Activated naive CD4-positive, alpha-beta T cell treated with anti-CD3 and anti-CD28 coated beads, Interleukin-2, amount 50 U/mL, for 24 hours (primary cell): ENCODE results near the gene NFASC.

Experiments
- H3K27ac Mint-ChIP-seq: one replicate; pipeline ENCODE4 v1.8.0; 2021; ENCODE audit warnings: mild to moderate bottlenecking, mixed read lengths
- H3K27me3 Mint-ChIP-seq: one replicate; pipeline ENCODE4 v1.8.0; 2021; ENCODE audit warnings: mixed read lengths
- H3K36me3 Mint-ChIP-seq: one replicate; pipeline ENCODE4 v1.8.0; 2021; ENCODE audit warnings: mixed read lengths
- H3K4me1 Mint-ChIP-seq: one replicate; pipeline ENCODE4 v1.8.0; 2021; ENCODE audit warnings: mixed read lengths
- H3K4me3 Mint-ChIP-seq: one replicate; pipeline ENCODE4 v1.8.0; 2021; ENCODE audit warnings: mild to moderate bottlenecking, mixed read lengths
- H3K9me3 Mint-ChIP-seq: one replicate; pipeline ENCODE4 v1.8.0; 2021; ENCODE audit warnings: mixed read lengths

The NFASC gene

GRCh38 chr1:204870160-204870912 lies at the start of gene NFASC:
Gene NFASC (plus strand): TSS chr1:204870862. CDS start chr1:204944316, 73,454 bp downstream.
- no peaks in the 10 kb centered on the region for H3K36me3 Mint-ChIP-seq
- H3K9me3 Mint-ChIP-seq, result no peaks in the 10 kb centered on the region
- no peaks in the 10 kb centered on the region for H3K4me1 Mint-ChIP-seq
- no peak within 1 kb of the TSS for H3K27ac Mint-ChIP-seq
- no peaks in the 10 kb centered on the region for H3K27me3 Mint-ChIP-seq
- H3K4me3 Mint-ChIP-seq, result no peak within 1 kb of the TSS

GRCh38 chr1:204821476-204821875 lies 49.2 kb upstream of the NFASC start:
- Mint-ChIP-seq H3K4me1 (no peaks in the 10 kb centered on the region), H3K36me3 (no peaks in the 10 kb centered on the region), H3K9me3 (no peaks in the 10 kb centered on the region), H3K4me3 (no peak overlapping the region), H3K27ac (no peak overlapping the region), H3K27me3 (peaks cover 4% of the 10 kb centered on the region)

GRCh38 chr1:204821924-204822323 lies 48.7 kb upstream of the NFASC start:
- Mint-ChIP-seq H3K36me3 (no peaks in the 10 kb centered on the region), H3K9me3 (no peaks in the 10 kb centered on the region), H3K27ac (no peak overlapping the region), H3K4me1 (no peaks in the 10 kb centered on the region), H3K4me3 (no peak overlapping the region), H3K27me3 (peaks cover 5% of the 10 kb centered on the region)

GRCh38 chr1:204826970-204827369 lies 43.7 kb upstream of the NFASC start:
- Mint-ChIP-seq H3K36me3 (no peaks in the 10 kb centered on the region), H3K4me1 (peaks cover 9% of the 10 kb centered on the region), H3K27me3 (peaks cover 17% of the 10 kb centered on the region), H3K27ac (no peak overlapping the region), H3K9me3 (no peaks in the 10 kb centered on the region), H3K4me3 (no peak overlapping the region)

- Mint-ChIP-seq H3K27ac (no peak overlapping the region), H3K27me3 (peaks cover 17% of the 10 kb centered on the region), H3K36me3 (no peaks in the 10 kb centered on the region), H3K4me1 (peaks cover 9% of the 10 kb centered on the region), H3K4me3 (peak overlapping the region; percentile 68), H3K9me3 (no peaks in the 10 kb centered on the region)
Measured at GRCh38 chr1:204828352-204828850, 42.3 kb upstream of the NFASC start.

- H3K4me3 Mint-ChIP-seq, result no peak overlapping the region
- H3K27me3 Mint-ChIP-seq, result peaks cover 17% of the 10 kb centered on the region
- no peaks in the 10 kb centered on the region for H3K36me3 Mint-ChIP-seq
- H3K4me1 Mint-ChIP-seq, result peaks cover 9% of the 10 kb centered on the region
- no peak overlapping the region for H3K27ac Mint-ChIP-seq
- no peaks in the 10 kb centered on the region for H3K9me3 Mint-ChIP-seq
Measured at GRCh38 chr1:204829133-204829825, 41.4 kb upstream of the NFASC start.

GRCh38 chr1:204830747-204831146 lies 39.9 kb upstream of the NFASC start:
- H3K9me3 Mint-ChIP-seq, result no peaks in the 10 kb centered on the region
- peaks cover 9% of the 10 kb centered on the region for H3K4me1 Mint-ChIP-seq
- H3K27ac Mint-ChIP-seq, result no peak overlapping the region
- no peaks in the 10 kb centered on the region for H3K36me3 Mint-ChIP-seq
- peaks cover 24% of the 10 kb centered on the region for H3K27me3 Mint-ChIP-seq
- H3K4me3 Mint-ChIP-seq, result no peak overlapping the region

GRCh38 chr1:204831186-204831585 lies 39.5 kb upstream of the NFASC start:
- Mint-ChIP-seq H3K4me1 (peaks cover 9% of the 10 kb centered on the region), H3K36me3 (no peaks in the 10 kb centered on the region), H3K9me3 (no peaks in the 10 kb centered on the region), H3K27ac (no peak overlapping the region), H3K27me3 (peaks cover 25% of the 10 kb centered on the region), H3K4me3 (no peak overlapping the region)

GRCh38 chr1:204834336-204834735 lies 36.3 kb upstream of the NFASC start:
- H3K4me1 Mint-ChIP-seq, result no peaks in the 10 kb centered on the region
- H3K9me3 Mint-ChIP-seq, result no peaks in the 10 kb centered on the region
- peaks cover 29% of the 10 kb centered on the region for H3K27me3 Mint-ChIP-seq
- no peaks in the 10 kb centered on the region for H3K36me3 Mint-ChIP-seq
- H3K4me3 Mint-ChIP-seq, result no peak overlapping the region
- no peak overlapping the region for H3K27ac Mint-ChIP-seq

- no peaks in the 10 kb centered on the region for H3K36me3 Mint-ChIP-seq
- H3K27ac Mint-ChIP-seq, result no peak overlapping the region
- H3K4me3 Mint-ChIP-seq, result no peak overlapping the region
- no peaks in the 10 kb centered on the region for H3K4me1 Mint-ChIP-seq
- H3K27me3 Mint-ChIP-seq, result peaks cover 26% of the 10 kb centered on the region
- no peaks in the 10 kb centered on the region for H3K9me3 Mint-ChIP-seq
Measured at GRCh38 chr1:204834752-204835151, 35.9 kb upstream of the NFASC start.

GRCh38 chr1:204835737-204836136 lies 34.9 kb upstream of the NFASC start:
- Mint-ChIP-seq H3K4me1 (no peaks in the 10 kb centered on the region), H3K27ac (no peak overlapping the region), H3K9me3 (no peaks in the 10 kb centered on the region), H3K4me3 (no peak overlapping the region), H3K27me3 (peaks cover 20% of the 10 kb centered on the region), H3K36me3 (no peaks in the 10 kb centered on the region)

- Mint-ChIP-seq H3K9me3 (no peaks in the 10 kb centered on the region), H3K27ac (peak overlapping the region; percentile 73), H3K36me3 (no peaks in the 10 kb centered on the region), H3K4me1 (no peaks in the 10 kb centered on the region), H3K27me3 (peaks cover 18% of the 10 kb centered on the region), H3K4me3 (no peak overlapping the region)
Measured at GRCh38 chr1:204836856-204837255, 33.8 kb upstream of the NFASC start.

- H3K9me3 Mint-ChIP-seq, result no peaks in the 10 kb centered on the region
Measured at GRCh38 chr1:204837440-204838084, 33.1 kb upstream of the NFASC start.

GRCh38 chr1:204841316-204841715 lies 29.3 kb upstream of the NFASC start:
- peaks cover 17% of the 10 kb centered on the region for H3K27me3 Mint-ChIP-seq
- H3K4me3 Mint-ChIP-seq, result no peak overlapping the region

More at GRCh38 chr1:204837440-204838084, 33.1 kb upstream of the NFASC start:
- no peak overlapping the region for H3K4me3 Mint-ChIP-seq
- no peaks in the 10 kb centered on the region for H3K4me1 Mint-ChIP-seq
- H3K27ac Mint-ChIP-seq, result peak overlapping the region; percentile 73
- peaks cover 18% of the 10 kb centered on the region for H3K27me3 Mint-ChIP-seq
- H3K36me3 Mint-ChIP-seq, result no peaks in the 10 kb centered on the region

GRCh38 chr1:204841798-204842197 lies 28.9 kb upstream of the NFASC start:
- Mint-ChIP-seq H3K9me3 (no peaks in the 10 kb centered on the region), H3K27ac (no peak overlapping the region), H3K4me1 (no peaks in the 10 kb centered on the region), H3K27me3 (peaks cover 16% of the 10 kb centered on the region), H3K36me3 (no peaks in the 10 kb centered on the region), H3K4me3 (no peak overlapping the region)

More at GRCh38 chr1:204841316-204841715, 29.3 kb upstream of the NFASC start:
- no peak overlapping the region for H3K27ac Mint-ChIP-seq
- no peaks in the 10 kb centered on the region for H3K4me1 Mint-ChIP-seq
- H3K9me3 Mint-ChIP-seq, result no peaks in the 10 kb centered on the region
- no peaks in the 10 kb centered on the region for H3K36me3 Mint-ChIP-seq

GRCh38 chr1:204842369-204842768 lies 28.3 kb upstream of the NFASC start:
- Mint-ChIP-seq H3K9me3 (no peaks in the 10 kb centered on the region), H3K4me3 (no peak overlapping the region), H3K27ac (no peak overlapping the region), H3K36me3 (no peaks in the 10 kb centered on the region), H3K4me1 (no peaks in the 10 kb centered on the region), H3K27me3 (peaks cover 10% of the 10 kb centered on the region)
